NCI-H2227 (cell line): ENCODE measurements around the gene FN3K.
"Not testable (repeated sequence)": the region's sequence is repeated elsewhere in the genome, so short reads cannot be mapped to it uniquely, and the experiment has no call there.

Source experiments
- DNase-seq: peaks from one replicate; lab custom pipeline; 2025; ENCODE audit not compliant: unreplicated experiment; lab: John Stamatoyannopoulos, UW

FN3K gene

DNA sequence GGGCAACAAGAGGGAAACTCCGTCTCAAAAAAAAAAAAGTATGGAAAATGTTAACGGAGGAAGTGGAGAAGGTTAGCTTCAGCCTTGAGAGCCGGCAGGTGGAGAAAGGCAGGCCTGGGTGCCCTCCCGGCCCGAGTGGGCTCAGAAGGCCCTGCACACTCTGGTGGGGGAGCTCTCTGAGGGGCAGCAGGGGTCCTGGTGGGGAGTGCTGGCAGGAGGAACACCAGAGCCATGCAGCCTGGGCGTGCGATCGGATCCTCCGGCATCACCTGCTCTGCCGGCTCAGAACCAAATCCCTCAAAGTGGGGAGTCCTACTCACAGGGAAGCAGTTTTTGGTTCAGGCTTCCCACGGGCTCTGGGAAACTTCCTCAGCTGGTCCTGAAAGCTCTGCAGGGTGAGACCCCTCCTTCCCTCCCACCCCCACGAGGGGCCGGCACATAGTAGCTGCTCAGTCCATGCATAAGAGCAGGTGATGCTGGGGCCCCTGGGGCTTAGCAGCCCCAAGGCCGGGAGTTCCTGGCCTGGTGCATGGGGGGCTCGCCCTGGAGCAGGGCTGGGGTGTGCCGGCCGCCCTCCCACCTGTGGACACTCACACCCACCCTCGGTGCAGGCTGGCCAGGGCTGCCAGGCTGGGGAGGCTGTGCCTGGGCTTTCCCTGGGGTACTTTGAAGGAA lies 1.2 kb downstream of the FN3K start:
- no peak for DNase-seq

DNA sequence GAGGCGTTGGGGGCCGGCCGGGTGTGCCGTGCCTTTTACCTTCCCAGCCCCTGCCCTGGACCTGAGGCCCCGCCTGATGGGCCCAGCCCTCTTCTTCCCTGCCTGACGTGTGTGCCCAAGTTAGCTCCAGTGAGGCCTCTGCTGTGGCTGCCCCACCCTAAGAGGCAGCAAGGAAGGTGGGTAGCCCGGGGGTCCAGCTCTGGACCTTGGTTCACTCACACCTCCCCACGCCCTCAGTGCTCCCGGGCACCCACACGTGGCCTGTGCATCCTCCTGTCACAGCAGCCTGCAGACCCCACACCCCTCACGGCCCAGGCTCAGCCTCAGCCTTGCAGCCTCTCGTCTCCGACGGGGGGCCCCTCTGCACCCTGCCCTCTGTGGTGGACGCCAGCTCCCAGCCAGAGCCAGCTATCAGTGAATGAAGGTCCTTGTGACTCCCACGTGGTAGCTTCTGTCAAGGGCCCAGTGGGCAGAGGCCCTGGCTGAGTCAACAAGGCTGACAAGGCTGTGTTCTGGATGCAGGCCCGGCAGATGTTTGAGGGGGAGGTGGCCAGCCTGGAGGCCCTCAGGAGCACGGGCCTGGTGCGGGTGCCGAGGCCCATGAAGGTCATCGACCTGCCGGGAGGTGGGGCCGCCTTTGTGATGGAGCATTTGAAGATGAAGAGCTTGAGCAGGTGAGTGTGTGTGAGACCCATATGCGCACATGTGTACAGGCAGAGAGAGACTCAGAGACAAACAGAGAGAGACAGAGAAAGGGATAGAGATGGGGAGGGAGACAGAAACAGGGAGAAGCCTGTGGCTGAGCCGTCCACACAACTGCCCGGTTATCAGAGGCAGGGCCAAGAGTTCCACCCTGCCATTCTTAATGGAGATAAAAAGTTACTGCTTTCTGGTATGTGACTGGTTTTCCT lies 2.8 kb downstream of the FN3K start:
- no peak for DNase-seq

DNA sequence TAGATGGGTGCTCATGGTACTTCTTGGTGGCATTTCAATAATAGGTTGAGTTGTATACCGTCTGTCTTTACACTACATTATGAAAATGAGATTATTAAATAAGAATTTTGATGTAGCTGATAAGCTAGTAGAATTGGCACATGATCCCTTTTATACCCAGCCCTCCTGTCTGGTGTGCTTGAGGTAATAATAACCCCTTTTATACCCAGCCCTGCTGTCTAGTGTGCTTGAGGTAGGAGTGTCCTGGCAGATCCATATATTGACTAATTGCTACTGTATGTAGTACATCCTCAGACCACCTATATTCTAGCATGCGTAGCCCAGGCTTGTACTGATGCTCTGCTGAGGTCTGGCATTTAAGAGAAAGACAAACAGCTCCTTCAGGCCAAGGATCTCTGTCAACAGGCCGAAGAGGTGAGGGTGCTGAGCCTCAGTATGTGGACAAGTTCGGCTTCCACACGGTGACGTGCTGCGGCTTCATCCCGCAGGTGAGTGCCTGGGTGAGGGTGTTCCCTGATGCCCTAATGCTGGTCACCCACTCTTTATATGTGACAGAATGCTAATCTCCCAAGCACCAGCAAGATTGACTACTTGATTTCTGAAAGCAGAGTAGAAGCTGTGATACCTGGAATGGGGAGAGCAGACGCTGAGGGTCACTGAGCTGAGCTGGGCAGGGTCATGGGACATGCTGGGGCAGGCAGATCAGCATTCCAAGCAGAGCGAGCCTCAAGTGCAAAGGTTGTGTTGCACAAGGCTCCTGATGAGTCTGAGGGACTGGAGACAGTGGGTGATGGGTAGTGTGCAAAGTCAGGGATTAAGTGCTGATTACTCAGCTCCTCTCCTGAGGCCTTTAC lies 5.7 kb downstream of the FN3K start:
- DNase-seq = peak; percentile 44

DNA sequence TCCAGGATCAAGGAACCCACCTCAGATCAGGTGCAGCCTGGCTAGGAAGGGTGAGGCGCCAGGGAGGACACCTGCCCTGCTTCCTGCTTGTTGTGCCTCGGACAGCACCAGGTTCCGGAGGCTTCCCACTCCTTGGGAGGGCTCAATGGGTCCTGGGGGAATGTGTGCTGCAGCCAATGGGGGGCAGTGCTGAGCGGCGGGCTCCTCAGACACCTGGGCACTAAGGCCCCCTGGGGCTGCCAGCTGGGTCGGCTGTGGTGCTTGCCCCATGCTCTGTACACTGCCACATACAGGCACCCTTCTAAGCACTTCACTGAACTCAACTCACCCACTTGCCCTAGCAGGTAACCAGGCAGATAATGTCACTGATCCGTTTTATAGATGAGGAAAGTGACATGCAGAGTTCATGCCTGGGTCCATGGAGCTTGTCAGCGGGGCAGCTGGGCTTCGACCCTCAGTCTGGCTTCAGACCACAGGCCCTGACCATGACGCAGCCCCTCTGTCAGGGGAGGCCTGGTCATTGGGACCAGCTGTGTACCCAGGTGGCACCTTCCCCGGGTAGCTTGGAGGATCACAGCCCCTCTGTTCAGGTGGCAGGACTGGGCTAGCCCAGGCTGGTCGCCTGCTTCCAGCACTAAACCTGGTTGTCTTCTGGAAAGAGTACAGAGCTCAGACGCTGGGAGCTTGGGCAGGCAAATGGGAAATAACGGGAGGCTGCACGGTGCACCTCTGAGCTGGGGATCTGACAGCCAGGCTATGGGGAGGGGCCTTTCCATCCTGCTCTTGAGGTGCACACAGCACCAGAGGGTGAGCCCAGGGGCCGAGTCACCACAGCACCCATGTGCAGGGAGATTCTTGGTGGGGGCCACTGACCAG lies 8.2 kb downstream of the FN3K start:
- no peak for DNase-seq

DNA sequence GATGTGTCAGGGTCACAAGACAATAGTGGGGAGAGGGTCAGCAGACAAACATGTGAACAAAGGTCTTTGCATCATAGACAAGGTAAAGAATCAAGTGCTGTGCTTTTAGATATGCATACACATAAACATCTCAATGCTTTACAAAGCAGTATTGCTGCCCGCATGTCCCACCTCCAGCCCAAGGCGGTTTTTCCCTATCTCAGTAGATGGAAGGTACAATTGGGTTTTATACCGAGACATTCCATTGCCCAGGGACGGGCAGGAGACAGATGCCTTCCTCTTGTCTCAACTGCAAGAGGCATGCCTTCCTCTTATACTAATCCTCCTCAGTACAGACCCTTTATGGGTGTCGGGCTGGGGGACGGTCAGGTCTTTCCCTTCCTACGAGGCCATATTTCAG lies 9.3 kb downstream of the FN3K start:
- DNase-seq = not testable (repeated sequence)

DNA sequence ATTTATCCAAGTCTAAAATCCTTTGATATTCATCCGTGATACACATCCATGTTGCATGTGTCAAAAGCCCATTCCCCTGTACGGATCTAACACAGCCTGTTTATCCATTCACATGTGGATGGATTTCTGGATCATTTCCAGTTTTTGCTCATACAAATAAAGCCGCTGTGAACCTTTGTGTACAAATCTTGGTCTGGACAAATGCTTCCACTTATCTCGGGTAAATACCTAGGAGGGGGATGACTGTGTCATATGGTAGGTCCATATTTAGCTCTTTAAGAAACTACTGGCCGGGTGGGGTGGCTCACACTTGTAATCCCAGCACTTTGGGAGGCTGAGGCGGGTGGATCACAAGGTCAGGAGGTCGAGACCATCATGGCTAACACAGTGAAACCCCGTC lies 10.1 kb downstream of the FN3K start:
- no peak for DNase-seq

DNA sequence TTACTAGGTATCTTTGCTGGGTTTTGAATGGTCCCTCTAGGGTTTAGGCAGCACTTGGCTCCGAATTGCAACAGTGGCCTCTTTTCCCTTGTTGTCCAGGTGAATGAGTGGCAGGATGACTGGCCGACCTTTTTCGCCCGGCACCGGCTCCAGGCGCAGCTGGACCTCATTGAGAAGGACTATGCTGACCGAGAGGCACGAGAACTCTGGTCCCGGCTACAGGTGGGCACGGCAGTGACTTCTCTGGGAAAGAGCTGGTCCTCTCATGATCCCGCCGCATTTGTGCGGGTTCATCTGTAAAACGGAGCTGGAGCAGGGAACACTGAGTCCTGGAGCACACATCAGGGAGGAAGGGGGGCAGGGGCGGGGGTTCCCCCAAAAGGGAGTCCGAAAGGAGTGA lies 13.3 kb downstream of the FN3K start:
- DNase-seq = no peak

DNA sequence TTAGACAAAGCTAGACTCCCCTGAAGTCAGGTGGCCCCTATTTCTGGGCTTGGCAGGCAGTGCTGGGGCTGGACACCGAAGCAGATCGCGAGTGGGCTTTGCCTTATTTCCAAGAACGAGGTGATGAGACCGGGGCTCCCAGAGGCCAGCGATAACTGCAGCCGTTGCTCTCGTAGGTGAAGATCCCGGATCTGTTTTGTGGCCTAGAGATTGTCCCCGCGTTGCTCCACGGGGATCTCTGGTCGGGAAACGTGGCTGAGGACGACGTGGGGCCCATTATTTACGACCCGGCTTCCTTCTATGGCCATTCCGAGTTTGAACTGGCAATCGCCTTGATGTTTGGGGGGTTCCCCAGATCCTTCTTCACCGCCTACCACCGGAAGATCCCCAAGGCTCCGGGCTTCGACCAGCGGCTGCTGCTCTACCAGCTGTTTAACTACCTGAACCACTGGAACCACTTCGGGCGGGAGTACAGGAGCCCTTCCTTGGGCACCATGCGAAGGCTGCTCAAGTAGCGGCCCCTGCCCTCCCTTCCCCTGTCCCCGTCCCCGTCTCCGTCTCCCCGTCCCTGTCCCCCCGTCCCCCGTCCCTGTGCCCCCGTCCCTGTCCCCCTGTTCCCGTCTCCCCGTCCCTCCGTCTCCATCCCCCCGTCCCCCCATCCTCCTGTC lies 15.0 kb downstream of the FN3K start:
- no peak for DNase-seq

DNA sequence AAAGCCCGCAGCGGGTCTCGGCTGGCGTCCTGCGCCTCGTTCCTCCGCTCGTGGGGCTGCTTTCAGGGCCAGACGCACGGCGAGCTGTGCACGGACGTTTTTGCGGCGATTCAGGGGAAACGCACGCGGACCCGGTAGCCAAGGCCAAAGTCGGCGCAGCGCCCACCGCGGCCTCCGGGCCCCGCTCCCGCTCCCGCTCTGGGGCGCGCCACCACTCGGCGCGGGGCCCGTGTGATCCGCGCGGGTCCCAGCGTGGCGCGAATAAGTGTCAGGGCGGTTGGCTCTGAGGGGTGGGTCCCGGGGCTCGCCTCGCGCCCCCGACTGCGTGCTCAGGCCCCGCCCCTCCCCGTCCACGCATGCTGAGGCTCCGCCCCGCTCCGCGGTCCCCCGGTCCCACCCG lies 15.8 kb downstream of the FN3K start:
- no peak for DNase-seq

DNA sequence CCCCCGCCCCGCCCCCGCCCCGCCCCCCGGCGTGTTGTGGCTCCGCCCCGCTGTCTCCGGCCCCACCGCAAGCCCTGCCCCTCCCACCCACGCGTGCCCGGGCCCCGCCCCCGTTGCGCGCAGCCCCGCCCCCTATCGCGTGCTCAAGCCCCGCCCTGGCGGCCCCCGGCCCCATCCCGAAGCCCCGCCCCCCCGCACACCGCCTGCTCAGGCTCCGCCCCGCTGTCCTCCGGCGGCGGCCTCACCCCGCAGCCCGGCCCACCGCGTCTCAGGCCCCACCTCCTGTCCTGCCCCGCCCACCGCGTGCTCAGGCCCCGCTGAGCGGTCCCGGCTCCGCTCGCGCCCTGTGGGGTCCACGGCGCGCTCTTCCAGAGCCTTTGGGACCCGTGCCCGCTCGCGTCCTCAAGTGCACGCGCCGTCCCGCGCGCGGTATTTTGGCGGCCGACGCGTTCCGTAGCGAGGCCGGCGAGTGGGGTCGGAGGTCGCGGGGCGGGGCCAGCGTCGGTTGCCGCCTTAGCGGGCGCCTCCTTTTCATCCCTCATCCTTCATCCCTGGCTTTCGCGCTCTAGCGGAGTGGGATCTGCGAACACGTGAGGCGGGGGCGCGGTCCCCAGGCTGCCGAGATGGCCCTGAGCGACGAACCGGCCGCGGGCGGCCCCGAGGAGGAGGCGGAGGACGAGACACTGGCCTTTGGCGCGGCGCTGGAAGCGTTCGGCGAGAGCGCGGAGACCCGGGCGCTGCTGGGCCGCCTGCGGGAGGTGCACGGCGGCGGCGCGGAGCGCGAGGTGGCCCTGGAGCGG lies 16.4 kb downstream of the FN3K start, which contains the start of gene TBCD:
TSS of gene TBCD (plus strand) at position 495 of the 800 bp plus-strand sequence. CDS start at position 624, 129 bp downstream.
- DNase-seq = peak; percentile 94

DNA sequence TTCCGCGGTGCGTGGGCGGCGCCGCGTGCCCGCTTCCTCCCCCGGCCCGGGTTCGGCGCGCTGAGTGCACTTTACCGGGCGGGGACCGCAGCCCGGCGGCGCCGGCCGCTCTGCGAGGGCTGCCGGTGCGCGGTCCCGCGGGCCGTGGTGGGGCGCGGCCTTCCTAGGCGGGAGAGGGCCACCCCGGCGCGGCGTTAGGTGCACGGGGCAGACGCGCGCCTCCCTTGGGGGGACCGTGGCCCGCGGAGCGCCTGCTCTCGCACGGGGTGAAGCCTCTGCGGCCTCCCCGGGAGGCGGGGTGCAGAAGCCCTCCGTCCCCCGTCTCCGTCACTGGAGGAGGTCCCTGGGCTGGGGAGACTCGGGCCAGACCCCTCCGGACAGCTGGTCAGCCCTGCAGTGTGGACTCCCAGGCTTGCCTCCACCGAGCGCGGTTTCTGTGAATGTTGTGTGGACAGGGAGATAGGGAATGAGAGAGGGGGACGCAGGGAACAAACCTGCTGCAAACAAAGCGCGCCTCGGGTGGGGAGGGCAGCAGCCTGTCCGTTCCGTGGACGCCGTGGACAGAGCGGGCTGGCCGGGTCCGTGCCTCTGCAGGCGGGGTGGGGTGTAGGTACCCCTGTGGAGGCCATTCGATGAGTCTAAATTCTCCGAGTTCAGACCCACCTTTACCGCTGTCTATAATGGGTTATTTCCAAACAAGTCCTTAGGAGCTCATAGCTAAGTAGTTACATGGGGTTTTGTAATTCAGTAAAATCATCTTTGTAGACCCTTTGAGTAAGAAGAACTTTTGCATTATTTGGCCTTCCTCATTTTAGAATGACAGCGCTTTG lies 17.2 kb downstream of the FN3K start:
- peak; percentile 42 for DNase-seq

DNA sequence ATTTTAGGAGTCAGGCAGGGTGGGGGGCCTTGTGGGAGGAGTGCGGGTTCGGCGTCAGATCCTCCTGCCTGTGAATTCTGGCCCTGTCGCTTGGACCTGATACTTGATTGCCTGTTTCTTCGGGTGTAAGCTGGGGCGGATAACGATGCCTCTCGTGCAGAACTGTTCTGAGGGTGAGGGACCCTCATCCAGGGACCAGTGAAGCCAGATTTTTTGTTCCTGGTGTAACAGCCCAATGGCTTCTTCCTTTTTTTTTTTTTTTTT lies 17.7 kb downstream of the FN3K start:
- DNase-seq = no peak

DNA sequence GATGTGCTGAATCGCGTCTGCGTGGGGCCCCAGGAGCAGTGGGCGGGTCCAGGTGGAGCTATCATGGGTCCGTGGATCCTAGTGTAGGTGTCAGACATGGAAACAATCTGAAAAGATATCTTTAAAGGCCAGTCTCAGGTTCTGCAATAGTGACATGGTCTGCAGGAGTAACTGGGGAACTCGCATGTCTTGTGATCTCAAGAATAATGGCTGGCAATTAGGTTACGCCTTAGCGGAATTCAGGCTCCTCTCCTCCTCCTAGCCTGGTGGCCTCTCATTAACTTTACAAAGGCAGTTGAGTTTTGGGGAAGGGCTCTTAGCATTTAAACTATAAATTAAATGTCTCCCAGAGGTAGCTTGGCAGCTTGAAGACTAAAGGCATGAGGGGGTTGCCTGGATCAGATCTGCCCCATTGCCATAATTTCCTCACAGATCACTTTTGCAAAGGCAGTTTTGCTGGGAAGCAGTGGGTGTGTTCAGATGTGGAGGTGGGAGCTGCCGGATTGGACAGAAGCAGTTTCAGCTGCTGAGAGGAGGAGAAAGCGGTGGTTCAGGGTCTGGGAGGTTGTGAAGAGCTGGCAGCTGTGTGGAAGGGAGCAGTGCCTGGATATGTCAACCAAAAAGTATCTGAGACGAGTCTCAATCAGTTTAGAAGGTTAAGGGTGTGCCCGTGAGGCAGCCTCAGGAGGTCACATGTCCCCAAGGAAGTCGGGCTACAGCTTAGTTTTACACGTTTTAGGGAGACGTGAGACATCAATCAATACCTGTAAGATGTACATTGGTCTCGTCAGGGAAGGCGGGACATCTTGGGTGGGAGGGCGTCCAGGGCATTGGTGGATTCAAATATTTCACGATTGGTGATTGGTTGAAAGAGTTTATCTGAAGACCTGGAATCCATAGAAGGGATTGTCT lies 19.1 kb downstream of the FN3K start:
- DNase-seq = peak; percentile 89

DNA sequence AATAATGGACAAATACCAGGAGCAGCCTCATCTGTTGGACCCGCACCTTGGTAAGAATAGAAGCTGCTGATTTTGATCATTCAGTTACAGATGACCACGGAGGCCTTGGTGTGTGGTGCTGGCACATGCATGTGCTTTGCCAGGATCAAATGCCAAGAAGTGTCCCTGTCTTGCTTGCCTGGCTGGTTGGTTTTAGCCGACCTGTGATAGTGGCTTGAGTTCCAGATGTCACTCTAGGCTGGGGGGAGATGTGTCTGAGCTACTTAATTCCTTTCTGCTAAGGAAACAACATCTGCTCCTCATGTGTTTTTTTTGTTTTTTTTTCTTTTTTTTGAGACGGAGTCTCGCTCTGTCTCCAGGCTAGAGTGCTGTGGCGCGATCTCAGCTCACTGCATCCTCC lies 20.8 kb downstream of the FN3K start:
- no peak for DNase-seq

DNA sequence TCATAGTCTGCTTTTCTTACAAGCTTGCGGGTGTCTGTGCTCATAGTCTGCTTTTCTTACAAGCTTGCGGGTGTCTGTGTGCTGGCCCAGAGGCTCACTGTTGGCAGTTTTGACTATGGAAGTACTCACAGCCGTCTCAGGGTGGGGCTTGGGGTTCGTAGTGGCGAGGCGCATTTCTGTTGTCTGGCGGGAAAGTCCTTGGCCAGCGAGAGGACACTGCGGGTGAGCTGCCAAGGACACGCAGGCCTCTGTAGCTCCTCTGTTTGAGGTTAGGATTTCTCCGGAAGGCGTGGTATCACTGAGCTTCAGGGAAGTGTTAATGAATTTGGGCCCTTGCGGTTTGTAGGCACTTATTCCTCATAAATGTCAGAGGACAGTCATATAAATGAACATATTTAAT lies 30.0 kb downstream of the FN3K start:
- DNase-seq = no peak

DNA sequence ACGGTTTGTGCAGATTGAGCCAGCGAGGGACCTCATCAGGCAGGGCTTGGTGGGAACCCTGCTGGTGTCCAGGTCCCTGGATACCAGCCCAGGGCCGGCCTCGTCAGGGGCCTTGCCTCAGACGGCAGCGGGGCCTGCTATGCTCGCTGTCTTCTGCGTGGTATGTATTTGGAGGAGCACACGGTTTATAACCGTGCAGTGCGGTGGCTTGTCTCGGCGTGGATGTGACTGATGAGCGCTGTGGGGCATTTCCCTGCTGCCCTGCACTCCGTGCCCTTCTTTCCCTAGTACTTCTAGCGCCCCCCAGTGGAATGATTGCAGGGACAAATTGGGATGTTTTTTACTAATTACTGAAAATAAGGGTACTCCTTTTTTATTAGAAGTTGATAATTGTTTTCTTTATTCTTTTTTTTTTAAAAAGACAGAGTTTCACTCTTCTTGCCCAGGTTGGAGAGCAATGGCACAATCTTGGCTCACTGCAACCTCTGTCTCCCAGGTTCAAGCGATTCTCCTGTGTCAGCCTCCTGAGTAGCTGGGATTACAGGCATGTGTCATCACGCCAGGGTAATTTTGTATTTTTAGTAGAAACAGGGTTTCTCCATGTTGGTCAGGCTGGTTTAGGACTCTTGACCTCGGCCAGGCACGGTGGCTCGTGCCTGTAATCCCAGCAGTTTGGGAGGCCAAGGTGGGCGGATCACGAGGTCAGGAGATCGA lies 31.8 kb downstream of the FN3K start:
- no peak for DNase-seq

DNA sequence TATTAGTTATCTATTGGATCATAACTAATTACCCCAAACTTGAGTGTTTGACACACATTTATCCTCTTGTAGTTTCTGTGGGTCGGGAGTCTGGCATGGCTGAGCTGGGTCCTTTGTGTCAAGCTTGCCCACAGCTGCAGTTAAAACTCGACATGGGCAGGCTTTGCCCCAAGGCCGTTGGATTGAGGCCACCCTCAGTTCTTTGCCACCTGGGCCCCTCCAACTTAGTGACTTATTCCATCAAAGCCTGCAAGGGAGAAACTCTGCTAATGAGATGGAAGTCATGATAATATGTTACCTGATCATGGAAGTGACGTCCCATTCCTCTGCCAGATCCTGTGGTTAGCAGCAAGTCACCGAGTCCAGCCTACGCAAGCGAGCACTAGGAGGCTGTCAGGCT lies 33.6 kb downstream of the FN3K start:
- no peak for DNase-seq
